ENCODE results near the gene CREM.
A peak's percentile ranks its signal among the peaks of the same experiment; 100 is the strongest.

The CREM gene

GRCh38 chr10:35224045-35224740, 97.5 kb downstream of the CREM start:
- no peak for DNase-seq

GRCh38 chr10:35225204-35225603, 98.6 kb downstream of the CREM start:
- DNase-seq, result no peak

GRCh38 chr10:35226507-35226906, 99.9 kb downstream of the CREM start:
- DNase-seq, result no peak

GRCh38 chr10:35228058-35228457, 101.4 kb downstream of the CREM start:
- no peak for DNase-seq

- no peak for DNase-seq
Observed at GRCh38 chr10:35231646-35232045, 105.0 kb downstream of the CREM start.

GRCh38 chr10:35232527-35232926, 105.9 kb downstream of the CREM start:
- DNase-seq, result no peak

- no peak for DNase-seq
Observed at GRCh38 chr10:35234073-35234472, 107.4 kb downstream of the CREM start.

GRCh38 chr10:35236739-35237138, 110.1 kb downstream of the CREM start:
- no peak for DNase-seq

- no peak for DNase-seq
Observed at GRCh38 chr10:35237766-35238512, 111.3 kb downstream of the CREM start.

- DNase-seq, result no peak
Observed at GRCh38 chr10:35244549-35244948, 117.9 kb downstream of the CREM start.

- DNase-seq, result no peak
Observed at GRCh38 chr10:35246770-35247343, 120.2 kb downstream of the CREM start.

- DNase-seq, result no peak
Observed at GRCh38 chr10:35251373-35252100, 124.9 kb downstream of the CREM start.

- DNase-seq, result no peak
Observed at GRCh38 chr10:35257057-35257983, 130.7 kb downstream of the CREM start.

- DNase-seq, result peak; percentile 15
Observed at GRCh38 chr10:35259769-35260397, 133.2 kb downstream of the CREM start.

GRCh38 chr10:35262436-35262835, 135.8 kb downstream of the CREM start:
- DNase-seq, result no peak

Data from GDM1 (cell line).